ENCODE results near the gene TK2.

The TK2 gene

GRCh38 chr16:66587881-66588600, 38.1 kb upstream of the TK2 start:
- H3K4me3 ChIP-seq (ENCODE audit: extremely low read depth, insufficient read depth, low read length, poor library complexity, severe bottlenecking) = no peak overlapping the region
- no peaks in the 10 kb centered on the region for H3K9me3 ChIP-seq (ENCODE audit: control insufficient read depth, low read length)
- H3K36me3 ChIP-seq (ENCODE audit: control insufficient read depth, insufficient read depth, low read length) = no peaks in the 10 kb centered on the region
- 92 to 93% methylated on average over 5 to 6 of the region's 7 CpGs for WGBS, 2 experiments (ENCODE audit: insufficient coverage in 2 of 2)
- no peak overlapping the region for H3K27ac ChIP-seq (ENCODE audit: low read depth, low read length, severe bottlenecking)
- H3K4me1 ChIP-seq (ENCODE audit: control insufficient read depth, insufficient read depth, low read length, poor library complexity, severe bottlenecking) = no peaks in the 10 kb centered on the region

- no peaks in the 10 kb centered on the region for H3K9me3 ChIP-seq (ENCODE audit: control insufficient read depth, low read length)
- no peaks in the 10 kb centered on the region for H3K36me3 ChIP-seq (ENCODE audit: control insufficient read depth, insufficient read depth, low read length)
- no peak overlapping the region for H3K4me3 ChIP-seq (ENCODE audit: extremely low read depth, insufficient read depth, low read length, poor library complexity, severe bottlenecking)
- peaks cover 5% of the 10 kb centered on the region for H3K4me1 ChIP-seq (ENCODE audit: control insufficient read depth, insufficient read depth, low read length, poor library complexity, severe bottlenecking)
- H3K27ac ChIP-seq (ENCODE audit: low read depth, low read length, severe bottlenecking) = no peak overlapping the region
- WGBS, 2 experiments (ENCODE audit: insufficient coverage in 2 of 2) = 80 to 88% methylated on average over 7 to 10 of the region's 10 CpGs
Observed at GRCh38 chr16:66585481-66586239, 35.7 kb upstream of the TK2 start.

GRCh38 chr16:66581246-66581952, 31.5 kb upstream of the TK2 start:
- Histone ChIP-seq H3K36me3 (ENCODE audit: control insufficient read depth, insufficient read depth, low read length) (no peaks in the 10 kb centered on the region), H3K4me3 (ENCODE audit: extremely low read depth, insufficient read depth, low read length, poor library complexity, severe bottlenecking) (no peak overlapping the region), H3K4me1 (ENCODE audit: control insufficient read depth, insufficient read depth, low read length, poor library complexity, severe bottlenecking) (peaks cover 10% of the 10 kb centered on the region), H3K27ac (ENCODE audit: low read depth, low read length, severe bottlenecking) (no peak overlapping the region), H3K9me3 (ENCODE audit: control insufficient read depth, low read length) (no peaks in the 10 kb centered on the region)
- WGBS, 2 experiments (ENCODE audit: insufficient coverage in 2 of 2) = 87 to 96% methylated on average over 2 of the region's 3 CpGs

GRCh38 chr16:66580605-66581209, 30.8 kb upstream of the TK2 start:
- Histone ChIP-seq H3K36me3 (ENCODE audit: control insufficient read depth, insufficient read depth, low read length) (no peaks in the 10 kb centered on the region), H3K27ac (ENCODE audit: low read depth, low read length, severe bottlenecking) (no peak overlapping the region), H3K4me1 (ENCODE audit: control insufficient read depth, insufficient read depth, low read length, poor library complexity, severe bottlenecking) (peaks cover 10% of the 10 kb centered on the region), H3K4me3 (ENCODE audit: extremely low read depth, insufficient read depth, low read length, poor library complexity, severe bottlenecking) (no peak overlapping the region), H3K9me3 (ENCODE audit: control insufficient read depth, low read length) (no peaks in the 10 kb centered on the region)
- WGBS, 2 experiments (ENCODE audit: insufficient coverage in 2 of 2) = 59 to 75% methylated on average over 3 to 4 of the region's 4 CpGs

GRCh38 chr16:66578651-66579531, 29.0 kb upstream of the TK2 start, which contains the start of gene CMTM2:
Gene CMTM2 (plus strand): TSS chr16:66579463. CDS start chr16:66579608, 145 bp downstream.
- Histone ChIP-seq H3K4me3 (ENCODE audit: extremely low read depth, insufficient read depth, low read length, poor library complexity, severe bottlenecking) (no peak within 1 kb of the TSS), H3K9me3 (ENCODE audit: control insufficient read depth, low read length) (no peaks in the 10 kb centered on the region), H3K4me1 (ENCODE audit: control insufficient read depth, insufficient read depth, low read length, poor library complexity, severe bottlenecking) (peaks cover 10% of the 10 kb centered on the region), H3K36me3 (ENCODE audit: control insufficient read depth, insufficient read depth, low read length) (no peaks in the 10 kb centered on the region), H3K27ac (ENCODE audit: low read depth, low read length, severe bottlenecking) (no peak within 1 kb of the TSS)
- WGBS, 2 experiments (ENCODE audit: insufficient coverage in 2 of 2) = 42 to 49% methylated on average over 74 to 75 of the region's 77 CpGs

GRCh38 chr16:66576296-66576695, 26.4 kb upstream of the TK2 start:
- Histone ChIP-seq H3K4me1 (ENCODE audit: control insufficient read depth, insufficient read depth, low read length, poor library complexity, severe bottlenecking) (peaks cover 10% of the 10 kb centered on the region), H3K36me3 (ENCODE audit: control insufficient read depth, insufficient read depth, low read length) (no peaks in the 10 kb centered on the region), H3K27ac (ENCODE audit: low read depth, low read length, severe bottlenecking) (no peak overlapping the region), H3K9me3 (ENCODE audit: control insufficient read depth, low read length) (no peaks in the 10 kb centered on the region), H3K4me3 (ENCODE audit: extremely low read depth, insufficient read depth, low read length, poor library complexity, severe bottlenecking) (no peak overlapping the region)
- 86 to 100% methylated on average over 1 to 3 of the region's 5 CpGs for whole genome bisulfite sequencing, 2 experiments (ENCODE audit: insufficient coverage in 2 of 2)

- H3K4me1 ChIP-seq (ENCODE audit: control insufficient read depth, insufficient read depth, low read length, poor library complexity, severe bottlenecking) = no peaks in the 10 kb centered on the region
- 94 to 100% methylated on average over 1 to 3 of the region's 3 CpGs for WGBS, 2 experiments (ENCODE audit: insufficient coverage in 2 of 2)
- no peak overlapping the region for H3K4me3 ChIP-seq (ENCODE audit: extremely low read depth, insufficient read depth, low read length, poor library complexity, severe bottlenecking)
- no peaks in the 10 kb centered on the region for H3K9me3 ChIP-seq (ENCODE audit: control insufficient read depth, low read length)
- H3K27ac ChIP-seq (ENCODE audit: low read depth, low read length, severe bottlenecking) = no peak overlapping the region
- H3K36me3 ChIP-seq (ENCODE audit: control insufficient read depth, insufficient read depth, low read length) = no peaks in the 10 kb centered on the region
Observed at GRCh38 chr16:66575060-66575459, 25.1 kb upstream of the TK2 start.

GRCh38 chr16:66574531-66574930, 24.6 kb upstream of the TK2 start:
- no peaks in the 10 kb centered on the region for H3K9me3 ChIP-seq (ENCODE audit: control insufficient read depth, low read length)
- H3K4me3 ChIP-seq (ENCODE audit: extremely low read depth, insufficient read depth, low read length, poor library complexity, severe bottlenecking) = no peak overlapping the region
- H3K4me1 ChIP-seq (ENCODE audit: control insufficient read depth, insufficient read depth, low read length, poor library complexity, severe bottlenecking) = no peaks in the 10 kb centered on the region
- no peaks in the 10 kb centered on the region for H3K36me3 ChIP-seq (ENCODE audit: control insufficient read depth, insufficient read depth, low read length)
- WGBS, 2 experiments (ENCODE audit: insufficient coverage in 2 of 2) = 94 to 100% methylated on average over 1 to 2 of the region's 3 CpGs
- no peak overlapping the region for H3K27ac ChIP-seq (ENCODE audit: low read depth, low read length, severe bottlenecking)

- WGBS, 2 experiments (ENCODE audit: insufficient coverage in 2 of 2) = 88% methylated on average over 1 of the region's 1 CpG; no CpG with 5 or more reads in 1 of the 2 experiments
- no peak overlapping the region for H3K4me3 ChIP-seq (ENCODE audit: extremely low read depth, insufficient read depth, low read length, poor library complexity, severe bottlenecking)
- no peak overlapping the region for H3K27ac ChIP-seq (ENCODE audit: low read depth, low read length, severe bottlenecking)
- no peaks in the 10 kb centered on the region for H3K9me3 ChIP-seq (ENCODE audit: control insufficient read depth, low read length)
- no peaks in the 10 kb centered on the region for H3K36me3 ChIP-seq (ENCODE audit: control insufficient read depth, insufficient read depth, low read length)
- peaks cover 2% of the 10 kb centered on the region for H3K4me1 ChIP-seq (ENCODE audit: control insufficient read depth, insufficient read depth, low read length, poor library complexity, severe bottlenecking)
Observed at GRCh38 chr16:66574081-66574480, 24.2 kb upstream of the TK2 start.

GRCh38 chr16:66572356-66572755, 22.4 kb upstream of the TK2 start:
- H3K36me3 ChIP-seq (ENCODE audit: control insufficient read depth, insufficient read depth, low read length) = no peaks in the 10 kb centered on the region
- H3K27ac ChIP-seq (ENCODE audit: low read depth, low read length, severe bottlenecking) = no peak overlapping the region
- H3K9me3 ChIP-seq (ENCODE audit: control insufficient read depth, low read length) = no peaks in the 10 kb centered on the region
- no peak overlapping the region for H3K4me3 ChIP-seq (ENCODE audit: extremely low read depth, insufficient read depth, low read length, poor library complexity, severe bottlenecking)
- WGBS, 2 experiments (ENCODE audit: insufficient coverage in 2 of 2) = 79 to 100% methylated on average over 2 of the region's 2 CpGs
- H3K4me1 ChIP-seq (ENCODE audit: control insufficient read depth, insufficient read depth, low read length, poor library complexity, severe bottlenecking) = peaks cover 3% of the 10 kb centered on the region
